PFSK-1 (cell line): ENCODE measurements around the gene TRERF1.

Experiments
- SIN3A ChIP-seq: IDR thresholded peaks from 2 replicates; pipeline ENCODE4 v1.6.1; 2012; ENCODE audit warnings: mild to moderate bottlenecking, low read length, moderate library complexity, borderline replicate concordance; ENCODE audit not compliant: insufficient read depth
- TAF1 ChIP-seq: IDR thresholded peaks from 2 replicates; pipeline ENCODE4 v1.6.1; 2012; ENCODE audit warnings: low read length, control low read depth, borderline replicate concordance; ENCODE audit not compliant: insufficient read depth

GRCh38 chr6:42366011-42366705 lies 85.6 kb downstream of the TRERF1 start:
- TF ChIP-seq TAF1 (no peak), SIN3A (no peak)
